ENCODE data around the gene DNAJC7.
"Not testable (repeated sequence)": the region's sequence is repeated elsewhere in the genome, so short reads cannot be mapped to it uniquely, and the experiment has no call there.

The DNAJC7 gene

GRCh38 chr17:42040818-42041217, 23.6 kb upstream of the DNAJC7 start:
- DNase-seq, result no peak

GRCh38 chr17:42039794-42040763, 22.8 kb upstream of the DNAJC7 start:
- no peak for DNase-seq

GRCh38 chr17:42038221-42038973, 21.2 kb upstream of the DNAJC7 start:
- no peak for DNase-seq

GRCh38 chr17:42034059-42034458, 16.8 kb upstream of the DNAJC7 start:
- DNase-seq, result peak; percentile 48

- no peak for DNase-seq
Measured at GRCh38 chr17:42031584-42031983, 14.3 kb upstream of the DNAJC7 start.

- DNase-seq, result no peak
Measured at GRCh38 chr17:42028791-42029127, 11.5 kb upstream of the DNAJC7 start.

GRCh38 chr17:42027961-42028790, 10.9 kb upstream of the DNAJC7 start:
- DNase-seq, result no peak

- DNase-seq, result no peak
Measured at GRCh38 chr17:42027590-42027889, 10.3 kb upstream of the DNAJC7 start.

GRCh38 chr17:42026857-42027589, 9.8 kb upstream of the DNAJC7 start:
- DNase-seq, result no peak

- no peak for DNase-seq
Measured at GRCh38 chr17:42025936-42026335, 8.7 kb upstream of the DNAJC7 start.

GRCh38 chr17:42025191-42025579, 7.9 kb upstream of the DNAJC7 start:
- no peak for DNase-seq

- no peak for DNase-seq
Measured at GRCh38 chr17:42023524-42024349, 6.5 kb upstream of the DNAJC7 start.

- DNase-seq, result not testable (repeated sequence)
Measured at GRCh38 chr17:42020845-42021244, 3.6 kb upstream of the DNAJC7 start.

GRCh38 chr17:42019509-42020404, 2.5 kb upstream of the DNAJC7 start, which contains the start of gene NKIRAS2:
TSS of gene NKIRAS2 (plus strand) at chr17:42020090. CDS start at chr17:42021578, 1,488 bp downstream.
- DNase-seq, result peak; percentile 91

GRCh38 chr17:42018988-42019387, 1.7 kb upstream of the DNAJC7 start:
- no peak for DNase-seq

GRCh38 chr17:42018339-42018738, 1.1 kb upstream of the DNAJC7 start:
- no peak for DNase-seq

GRCh38 chr17:42017866-42018200, 594 bp upstream of the DNAJC7 start:
- no peak for DNase-seq

GRCh38 chr17:42016411-42016831, 818 bp downstream of the DNAJC7 start:
- DNase-seq, result no peak

- not testable (repeated sequence) for DNase-seq
Measured at GRCh38 chr17:42013740-42014139, 3.5 kb downstream of the DNAJC7 start.

- not testable (repeated sequence) for DNase-seq
Measured at GRCh38 chr17:42012363-42012762, 4.9 kb downstream of the DNAJC7 start.

Measured in NCI-H2171 (cell line).